GM18858 (cell line): ENCODE data around the gene FAM83D.
"Not testable (repeated sequence)": the region's sequence is repeated elsewhere in the genome, so short reads cannot be mapped to it uniquely, and the experiment has no call there.

ENCODE experiments used
- ATAC-seq: cut with Tn5 transposase; IDR thresholded peaks from one replicate; pipeline ENCODE4 v1.9.1; 2021; ENCODE audit not compliant: unreplicated experiment

The FAM83D gene

GRCh38 chr20:38935285-38935684 lies 9.1 kb downstream of the FAM83D start:
- ATAC-seq, result no peak

DNA sequence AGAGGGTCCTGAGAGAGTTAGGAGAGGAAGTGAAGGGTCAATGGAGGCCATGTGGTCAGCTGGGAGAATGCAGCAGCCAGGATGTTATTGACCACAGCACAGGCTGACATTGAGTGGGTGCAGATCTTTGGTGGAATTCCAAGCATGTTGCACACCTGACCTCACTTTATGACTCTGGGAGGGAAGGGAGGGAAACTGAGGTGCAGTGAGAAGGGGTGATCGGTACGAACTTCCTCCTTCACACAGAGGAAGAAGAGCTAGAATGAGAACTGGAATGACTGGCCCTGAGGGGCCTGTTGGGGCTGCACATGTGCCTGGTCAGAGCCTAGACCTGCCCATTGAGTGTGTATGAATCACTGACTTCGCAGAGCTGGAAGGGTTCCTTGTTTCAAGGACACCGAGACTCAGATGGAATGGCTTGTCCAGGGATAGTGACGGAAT lies 9.8 kb downstream of the FAM83D start:
- ATAC-seq, result no peak

DNA sequence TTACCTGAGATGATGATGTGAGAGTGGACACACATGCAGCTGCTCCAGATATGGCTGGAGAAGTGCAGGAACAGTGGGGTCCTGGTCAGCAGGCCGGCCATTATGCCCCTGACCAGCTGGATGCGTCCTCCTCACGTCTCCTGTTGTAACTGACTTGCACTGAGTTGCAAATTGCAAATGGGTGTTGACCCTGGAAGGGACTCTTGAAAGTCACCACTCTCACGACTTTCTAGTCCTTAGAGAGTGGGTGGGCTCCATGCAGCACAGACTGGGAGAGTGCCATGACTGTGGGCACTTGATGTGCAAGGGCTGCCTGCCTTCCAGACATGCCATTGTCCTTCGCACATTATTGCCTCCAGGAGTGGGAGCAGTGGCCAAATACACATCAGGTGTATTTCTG lies 10.8 kb downstream of the FAM83D start:
- no peak for ATAC-seq

GRCh38 chr20:38937978-38938473 lies 11.8 kb downstream of the FAM83D start:
- ATAC-seq, result no peak

DNA sequence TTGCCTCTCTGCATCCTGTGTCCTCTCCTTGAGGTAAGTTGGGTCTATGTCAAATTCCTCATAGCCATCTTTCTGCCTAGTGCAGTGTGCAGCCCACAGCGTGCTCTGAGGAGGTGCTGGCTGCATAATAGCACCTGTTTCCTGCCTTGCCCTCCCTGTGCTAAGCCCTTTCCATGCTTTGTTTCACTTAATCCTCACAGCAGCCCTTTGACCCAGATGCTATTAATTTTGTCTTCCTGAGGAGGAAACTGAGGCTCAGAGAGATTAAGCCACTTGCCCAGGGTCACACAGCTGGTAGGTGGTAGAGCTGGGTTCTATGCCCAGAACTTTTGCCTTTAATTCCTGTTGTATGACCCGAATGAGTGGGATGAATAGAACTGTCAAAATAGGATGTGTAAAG lies 13.5 kb downstream of the FAM83D start:
- ATAC-seq, result no peak

GRCh38 chr20:38940644-38941043 lies 14.4 kb downstream of the FAM83D start:
- no peak for ATAC-seq

DNA sequence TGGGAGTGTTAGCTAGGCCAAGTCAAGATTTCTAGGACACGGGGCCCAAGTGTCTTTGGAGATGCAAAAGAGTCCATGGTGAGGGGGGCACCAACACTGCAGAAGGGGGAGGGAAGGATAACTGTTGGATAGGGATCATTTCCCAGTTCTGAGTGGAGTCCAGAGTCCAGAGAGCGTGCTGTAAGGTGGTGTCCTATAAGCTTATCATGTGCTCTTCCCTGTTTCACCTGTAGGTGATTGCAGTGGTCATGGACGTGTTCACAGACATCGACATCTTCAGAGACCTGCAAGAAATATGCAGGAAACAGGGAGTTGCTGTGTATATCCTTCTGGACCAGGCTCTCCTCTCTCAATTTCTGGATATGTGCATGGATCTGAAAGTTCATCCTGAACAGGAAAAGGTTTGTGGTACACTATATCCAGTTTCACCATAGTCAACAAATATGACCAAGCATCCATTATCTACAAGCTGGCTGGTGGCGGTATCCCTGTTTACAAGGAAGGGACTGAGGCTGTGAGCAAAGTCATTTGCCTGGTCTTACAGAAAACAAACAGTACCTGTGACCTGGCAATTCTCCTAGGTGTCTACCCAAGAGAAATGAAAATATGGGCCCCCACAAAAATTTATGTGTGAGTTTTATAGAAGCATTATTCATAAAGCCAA lies 15.6 kb downstream of the FAM83D start:
- ATAC-seq, result no peak

GRCh38 chr20:38945012-38945411 lies 18.8 kb downstream of the FAM83D start:
- no peak for ATAC-seq

GRCh38 chr20:38946836-38947235 lies 20.6 kb downstream of the FAM83D start:
- no peak for ATAC-seq

GRCh38 chr20:38947931-38948362 lies 21.7 kb downstream of the FAM83D start:
- ATAC-seq, result no peak

- no peak for ATAC-seq
Measured at GRCh38 chr20:38950254-38950653, 24.0 kb downstream of the FAM83D start.

DNA sequence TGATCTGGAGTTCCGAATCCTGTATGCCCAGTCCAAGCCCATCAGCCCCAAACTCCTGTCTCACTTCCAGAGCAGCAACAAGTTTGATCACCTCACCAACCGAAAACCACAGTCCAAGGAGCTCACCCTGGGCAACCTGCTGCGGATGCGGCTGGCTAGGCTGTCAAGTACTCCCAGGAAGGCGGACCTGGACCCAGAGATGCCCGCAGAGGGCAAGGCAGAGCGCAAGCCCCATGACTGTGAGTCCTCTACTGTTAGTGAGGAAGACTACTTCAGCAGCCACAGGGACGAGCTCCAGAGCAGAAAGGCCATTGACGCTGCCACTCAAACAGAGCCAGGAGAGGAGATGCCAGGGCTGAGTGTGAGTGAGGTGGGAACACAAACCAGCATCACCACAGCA lies 25.4 kb downstream of the FAM83D start:
- ATAC-seq, result no peak

DNA sequence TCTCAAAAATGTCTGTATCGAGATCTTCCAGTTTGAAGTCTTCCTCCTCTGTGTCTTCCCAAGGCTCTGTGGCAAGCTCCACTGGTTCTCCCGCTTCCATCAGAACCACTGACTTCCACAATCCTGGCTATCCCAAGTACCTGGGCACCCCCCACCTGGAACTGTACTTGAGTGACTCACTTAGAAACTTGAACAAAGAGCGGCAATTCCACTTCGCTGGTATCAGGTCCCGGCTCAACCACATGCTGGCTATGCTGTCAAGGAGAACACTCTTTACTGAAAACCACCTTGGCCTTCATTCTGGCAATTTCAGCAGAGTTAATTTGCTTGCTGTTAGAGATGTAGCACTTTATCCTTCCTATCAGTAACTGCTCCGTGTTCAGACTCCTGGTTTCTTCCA lies 25.9 kb downstream of the FAM83D start:
- no peak for ATAC-seq

DNA sequence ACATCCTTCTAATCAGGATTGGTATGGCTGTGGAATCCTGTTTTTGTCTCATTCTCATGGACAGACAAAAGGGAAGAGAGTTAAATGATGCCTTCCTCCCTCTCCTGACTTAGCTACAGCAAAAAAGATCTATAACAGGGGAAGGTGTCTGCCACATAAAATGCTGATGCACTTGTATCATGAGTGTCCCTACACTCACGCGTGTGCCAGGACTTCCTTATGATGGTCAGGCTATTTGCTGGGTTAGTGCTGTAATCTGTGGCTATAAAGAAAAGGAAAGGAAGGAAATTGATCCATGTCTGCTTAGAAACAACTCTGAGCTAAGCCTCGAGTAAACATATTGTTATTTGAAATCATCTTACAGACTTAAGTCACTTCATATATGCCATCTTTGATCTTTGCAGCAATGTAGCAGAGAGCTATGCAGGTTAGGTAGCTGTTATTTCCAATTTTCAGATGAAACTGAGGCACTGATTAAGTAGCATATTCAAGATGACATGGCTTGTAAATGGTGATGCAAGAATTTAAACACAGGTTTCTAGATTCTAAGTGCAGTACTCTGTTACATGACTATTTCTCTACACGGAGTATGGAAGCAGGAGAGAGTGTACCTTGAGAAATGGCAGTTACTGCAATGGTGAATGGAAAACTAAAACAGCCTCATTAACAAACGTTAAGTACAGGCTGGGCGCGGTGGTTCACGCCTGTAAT lies 27.6 kb downstream of the FAM83D start:
- ATAC-seq, result no peak

DNA sequence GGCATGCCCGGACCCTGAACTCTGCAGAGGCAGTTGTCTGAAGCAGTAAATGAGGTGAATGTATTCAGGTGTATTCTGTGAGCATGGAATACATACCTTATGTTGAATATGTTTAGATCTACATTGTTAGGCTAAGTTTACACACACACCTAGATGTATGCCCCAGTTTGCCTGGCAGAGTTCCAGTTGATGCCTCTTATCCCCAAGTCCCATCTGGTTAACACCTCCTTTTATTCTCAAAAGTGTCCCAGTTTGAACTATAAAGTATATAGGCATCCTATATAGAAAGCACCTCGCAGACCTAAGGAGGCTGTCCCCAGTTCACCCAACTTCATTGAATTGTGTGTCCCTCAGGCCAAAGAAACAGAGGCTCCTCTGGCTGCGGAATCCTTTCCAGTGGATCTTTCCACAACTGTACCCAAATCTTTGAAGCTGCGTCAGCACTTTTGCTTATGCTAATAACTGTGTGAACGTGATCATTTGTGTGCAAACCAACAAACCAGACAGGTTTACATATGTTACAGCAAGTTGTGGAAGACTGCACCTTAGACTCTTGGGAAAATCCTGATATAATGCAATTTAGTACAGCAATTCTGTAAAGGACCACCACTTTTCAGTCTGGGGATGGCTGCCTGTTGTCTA lies 31.1 kb downstream of the FAM83D start:
- ATAC-seq, result no peak

GRCh38 chr20:38957915-38958485 lies 31.8 kb downstream of the FAM83D start:
- ATAC-seq, result no peak

- not testable (repeated sequence) for ATAC-seq
Measured at GRCh38 chr20:38960187-38960687, 34.0 kb downstream of the FAM83D start.

DNA sequence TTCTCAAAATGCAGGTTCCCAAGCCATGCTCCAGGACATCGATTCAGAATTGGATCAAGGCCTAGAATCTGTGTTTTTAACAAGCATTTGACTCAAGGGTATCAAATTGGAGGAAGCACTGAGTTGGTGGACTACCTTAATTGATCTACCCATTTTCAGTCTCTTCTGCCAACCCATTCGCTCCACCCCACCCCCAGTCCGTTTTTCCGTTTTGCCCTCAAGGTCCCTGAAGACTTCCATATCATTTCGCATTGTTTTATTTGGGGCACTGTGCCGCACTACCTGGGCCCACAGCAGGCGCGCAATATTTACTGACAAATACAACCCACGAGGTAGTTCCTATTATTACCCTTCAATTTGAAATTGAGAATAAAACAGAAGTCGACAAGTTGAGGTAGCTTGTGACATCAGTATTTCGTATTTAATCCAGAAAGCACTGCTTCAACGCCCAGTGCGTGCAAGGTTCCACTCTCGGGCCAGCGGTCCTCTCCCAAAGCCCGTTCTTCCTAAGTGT lies 35.4 kb downstream of the FAM83D start:
- no peak for ATAC-seq

DNA sequence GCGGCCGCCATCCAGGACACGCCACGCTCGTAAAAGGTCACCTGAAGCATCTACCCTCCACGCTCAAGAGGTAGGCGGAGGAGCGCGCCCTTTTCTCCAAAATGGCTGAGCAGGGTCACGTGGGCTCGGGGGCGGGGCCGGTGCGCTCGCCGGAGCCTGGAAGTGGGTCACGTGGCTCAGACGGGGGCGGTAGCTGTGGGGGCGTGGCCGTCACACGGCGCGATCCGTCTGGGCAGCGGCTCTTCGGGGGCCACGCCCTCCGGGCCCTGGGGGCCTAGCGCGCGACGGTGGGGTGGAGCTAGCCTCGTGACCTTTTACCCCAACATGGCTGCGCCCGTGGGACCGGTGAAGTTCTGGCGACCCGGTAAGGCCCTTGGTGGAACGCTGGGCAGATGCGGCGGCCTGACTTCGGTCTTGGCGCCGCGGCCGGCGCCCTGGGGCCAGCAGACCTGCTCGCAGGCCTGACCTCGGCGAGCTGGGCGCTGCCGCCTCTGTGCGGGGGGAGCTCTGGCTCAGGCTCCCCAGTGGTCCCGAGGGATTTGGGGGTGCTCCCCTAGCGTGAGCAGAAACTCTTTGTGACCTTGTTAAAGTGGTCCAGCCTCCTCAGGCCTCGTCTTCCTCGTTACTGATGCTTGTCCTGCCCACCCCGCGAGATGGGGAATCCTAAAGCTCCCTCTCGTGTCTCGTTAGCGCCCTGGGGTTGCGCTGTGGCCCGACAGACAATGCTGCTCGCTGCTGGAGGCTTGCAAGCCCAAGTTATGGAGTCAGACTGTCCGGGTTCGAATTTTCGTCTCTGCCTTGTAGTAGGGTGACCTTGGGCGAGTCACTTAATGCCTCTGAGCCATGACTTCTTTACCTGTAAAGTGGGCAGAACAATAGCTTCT lies 36.1 kb downstream of the FAM83D start, which contains the start of gene DHX35:
TSS of gene DHX35 (plus strand) at position 301 of the 884 bp plus-strand sequence. CDS start at position 325, 24 bp downstream.
- peak; percentile 79 for ATAC-seq

DNA sequence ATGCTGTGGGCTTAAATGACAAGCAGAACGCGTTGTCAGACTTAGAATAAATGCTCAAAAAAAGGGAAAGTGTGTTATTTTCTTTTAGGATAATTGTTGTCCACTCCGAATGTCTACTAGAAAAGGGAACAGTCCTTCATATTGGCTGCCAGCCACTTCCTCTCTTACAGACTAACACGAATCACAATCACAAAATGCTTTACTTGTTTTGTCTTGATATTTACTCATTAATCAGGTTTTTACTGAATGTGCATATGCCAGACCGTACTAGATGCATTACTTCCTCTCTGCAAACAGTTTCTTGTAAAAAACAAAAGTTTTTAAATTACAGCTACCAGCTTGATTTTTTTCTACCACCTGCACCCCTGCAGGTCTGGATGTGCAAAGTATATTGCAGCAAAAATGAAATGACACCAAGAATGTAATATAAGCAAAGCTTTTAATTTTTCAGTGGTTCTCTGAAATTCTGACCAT lies 36.7 kb downstream of the FAM83D start:
- no peak for ATAC-seq
